GM19463 (cell line): ENCODE data around the gene KRTAP10-2.

Experiments used
- ATAC-seq: cut with Tn5 transposase; IDR thresholded peaks from one replicate; pipeline ENCODE4 v1.9.1; 2021; ENCODE audit warnings: mild to moderate bottlenecking, moderate library complexity; ENCODE audit not compliant: unreplicated experiment

The KRTAP10-2 gene

GRCh38 chr21:44527156-44527982, 23.9 kb downstream of the KRTAP10-2 start:
- no peak for ATAC-seq

- no peak for ATAC-seq
These were observed 25.0 kb downstream of the KRTAP10-2 start for GRCh38 chr21:44526096-44526997.

GRCh38 chr21:44525391-44526095, 25.8 kb downstream of the KRTAP10-2 start:
- ATAC-seq, result no peak

- no peak for ATAC-seq
These were observed 26.6 kb downstream of the KRTAP10-2 start for GRCh38 chr21:44524414-44525371.

- no peak for ATAC-seq
These were observed 27.5 kb downstream of the KRTAP10-2 start for GRCh38 chr21:44523567-44524413.

- ATAC-seq, result no peak
These were observed 28.5 kb downstream of the KRTAP10-2 start for GRCh38 chr21:44522753-44523204.

- ATAC-seq, result no peak
These were observed 29.2 kb downstream of the KRTAP10-2 start for GRCh38 chr21:44521928-44522752.

- ATAC-seq, result no peak
These were observed 29.9 kb downstream of the KRTAP10-2 start for GRCh38 chr21:44521301-44521927.

- no peak for ATAC-seq
These were observed 30.7 kb downstream of the KRTAP10-2 start for GRCh38 chr21:44520326-44521300.

- no peak for ATAC-seq
These were observed 31.7 kb downstream of the KRTAP10-2 start for GRCh38 chr21:44519346-44520325.

GRCh38 chr21:44518686-44519085, 32.6 kb downstream of the KRTAP10-2 start:
- no peak for ATAC-seq

GRCh38 chr21:44517175-44517899, 34.0 kb downstream of the KRTAP10-2 start:
- ATAC-seq, result no peak

- no peak for ATAC-seq
These were observed 34.5 kb downstream of the KRTAP10-2 start for GRCh38 chr21:44516828-44517174.

GRCh38 chr21:44516342-44516741, 35.0 kb downstream of the KRTAP10-2 start:
- ATAC-seq, result no peak
